CD4-positive, alpha-beta T cell treated with Interleukin-2 at 100 ng/mL for 4 hours (primary cell): Measurements from ENCODE around the gene MKNK1.
A peak's percentile ranks its signal among the peaks of the same experiment; 100 is the strongest.

ENCODE experiments used
- DNase-seq: peaks from one replicate; pipeline ENCODE4 v3.0.0-alpha.2; 2020; ENCODE audit warnings: low spot score

The MKNK1 gene

GRCh38 chr1:46618754-46619415, 14.8 kb upstream of the MKNK1 start:
- DNase-seq: no peak

GRCh38 chr1:46617833-46618232, 13.8 kb upstream of the MKNK1 start:
- DNase-seq: no peak

DNA sequence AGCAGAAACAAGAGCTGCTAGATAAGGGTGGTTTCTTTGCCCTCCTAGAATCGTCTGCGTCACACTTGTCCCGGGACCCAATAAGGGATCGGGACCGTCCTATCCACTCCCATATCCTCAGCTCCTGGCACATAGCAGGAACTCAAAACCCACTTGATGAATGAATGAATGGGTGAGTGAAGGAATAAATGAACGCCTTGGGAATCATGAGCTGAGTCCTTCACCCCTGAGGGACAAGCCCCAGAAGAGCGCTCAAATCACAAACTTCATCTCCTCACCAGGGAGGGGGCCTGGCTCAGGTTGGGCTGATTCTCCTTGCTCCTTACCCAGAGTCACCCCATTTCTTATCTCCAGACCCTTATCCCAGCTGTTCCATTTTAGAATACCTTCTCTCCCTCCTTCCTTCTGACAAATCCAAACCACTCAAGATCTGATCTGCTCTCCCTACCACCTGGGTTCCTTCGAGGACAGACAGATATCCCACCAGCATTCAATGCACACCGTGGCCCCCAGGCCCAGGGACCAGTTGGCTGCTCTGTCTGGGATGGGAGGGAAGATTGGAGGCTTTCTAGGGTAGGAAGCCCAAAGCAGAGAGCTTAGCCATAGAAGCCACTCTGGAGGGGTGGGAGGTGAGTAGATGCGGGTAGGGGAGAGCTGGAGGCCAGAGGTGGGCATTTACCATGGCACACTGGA, 13.2 kb upstream of the MKNK1 start:
- DNase-seq: no peak

GRCh38 chr1:46616277-46617107, 12.4 kb upstream of the MKNK1 start, which contains the start of gene MOB3C:
Gene MOB3C (minus strand): TSS chr1:46616811. CDS start chr1:46613321, 3,490 bp downstream.
- DNase-seq: peak; percentile 66

DNA sequence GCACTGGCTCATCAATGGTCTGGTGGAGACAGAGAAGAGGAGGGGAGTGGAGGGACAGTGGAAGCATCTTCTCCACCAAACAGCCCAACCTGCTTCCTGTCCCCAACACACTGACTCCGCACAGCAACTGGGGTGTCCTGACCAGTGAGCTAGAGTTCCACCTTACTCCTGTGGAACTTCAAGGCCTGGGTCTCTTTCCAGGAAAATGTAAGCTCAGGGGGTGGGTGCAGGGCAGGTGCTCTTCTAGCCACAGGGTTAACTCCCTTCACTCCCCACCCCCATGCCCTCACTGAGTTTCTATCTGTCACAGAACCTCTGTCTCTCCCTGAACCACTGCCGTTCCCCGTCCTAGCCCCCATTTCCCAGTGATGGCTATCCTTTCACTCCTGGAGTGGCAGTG, 11.7 kb upstream of the MKNK1 start:
- DNase-seq: no peak

DNA sequence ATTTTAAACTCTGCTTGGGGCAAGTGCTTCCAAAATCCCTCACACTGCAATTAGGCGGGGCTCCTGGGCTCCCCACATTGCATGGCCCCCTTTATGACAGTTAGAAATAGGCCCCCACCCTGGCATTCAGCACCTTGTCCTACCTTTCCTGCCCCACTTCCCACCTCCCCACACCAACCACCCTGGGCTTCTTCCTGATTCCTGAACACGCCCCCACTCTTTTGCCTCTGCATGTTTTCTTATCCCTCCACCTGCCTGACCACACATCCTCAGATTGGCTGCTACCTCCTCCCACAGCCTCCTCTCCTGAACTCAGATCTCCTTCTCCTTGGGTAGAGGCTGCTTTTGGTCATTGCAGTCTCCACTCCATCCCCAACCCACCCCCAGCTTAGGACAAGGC, 11.0 kb upstream of the MKNK1 start:
- DNase-seq: no peak

DNA sequence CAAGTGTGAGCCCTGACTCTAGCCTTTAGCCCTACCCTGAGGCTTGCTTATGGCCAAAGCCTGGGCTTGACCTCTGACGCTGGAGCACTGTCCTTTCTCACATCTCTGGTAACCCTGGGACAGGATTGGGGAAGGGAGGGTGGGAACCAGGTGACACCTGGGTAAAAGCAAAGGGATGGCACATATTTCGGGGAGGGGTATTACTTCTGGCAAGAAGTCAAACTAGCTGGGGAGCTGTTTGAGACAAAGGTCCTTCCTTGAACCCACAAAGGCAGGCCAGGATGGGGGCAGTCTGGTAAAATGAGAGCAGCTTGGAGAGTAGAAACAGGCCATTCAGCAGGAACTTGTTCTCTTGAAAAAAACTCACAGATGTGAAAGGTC, 10.5 kb upstream of the MKNK1 start:
- no peak for DNase-seq

DNA sequence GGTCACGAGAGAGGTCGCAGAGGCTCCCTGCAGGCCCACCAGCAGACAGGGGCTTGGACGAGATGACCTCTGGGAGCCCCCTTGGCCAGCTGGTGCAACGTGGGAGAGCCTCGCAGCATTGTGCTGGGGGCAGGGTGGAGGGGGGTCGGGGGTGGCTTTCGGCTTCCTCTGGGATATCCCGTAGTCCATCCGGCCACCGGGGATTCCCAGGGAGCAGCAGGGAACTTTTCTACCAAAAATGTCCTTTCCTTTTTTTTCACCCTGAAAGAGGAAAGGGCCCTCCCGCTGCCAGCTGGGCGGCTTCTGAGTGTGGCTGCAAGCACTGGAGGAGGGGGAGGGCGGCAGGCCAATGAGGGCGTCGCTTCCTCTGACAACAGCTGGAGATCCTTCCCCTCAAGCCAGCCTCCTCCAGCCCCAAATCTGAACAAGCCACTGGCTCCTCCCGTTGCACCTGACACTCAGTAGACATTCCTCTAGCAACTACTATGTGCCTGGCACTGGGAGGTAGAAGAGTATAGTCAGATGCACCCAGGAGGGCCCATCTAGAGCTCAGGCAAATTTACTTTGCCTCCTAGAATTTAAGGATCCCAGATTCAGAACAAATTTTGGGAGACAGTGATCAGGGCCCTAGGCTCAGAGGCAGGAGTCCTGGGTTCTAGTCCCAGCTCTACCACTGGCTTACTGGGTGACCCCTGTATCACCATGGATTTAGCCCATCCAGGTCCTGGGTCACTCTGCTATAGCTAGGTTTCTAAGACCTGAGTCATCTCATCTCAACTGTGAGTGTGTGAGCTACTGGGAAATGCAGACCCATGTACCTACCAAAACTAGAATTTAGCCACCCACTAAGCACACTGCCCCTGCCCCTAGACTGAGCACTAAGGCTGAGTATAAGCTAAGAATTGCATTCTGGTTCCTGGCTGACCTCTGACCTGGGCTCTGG, 9.9 kb upstream of the MKNK1 start:
- peak; percentile 14 for DNase-seq

DNA sequence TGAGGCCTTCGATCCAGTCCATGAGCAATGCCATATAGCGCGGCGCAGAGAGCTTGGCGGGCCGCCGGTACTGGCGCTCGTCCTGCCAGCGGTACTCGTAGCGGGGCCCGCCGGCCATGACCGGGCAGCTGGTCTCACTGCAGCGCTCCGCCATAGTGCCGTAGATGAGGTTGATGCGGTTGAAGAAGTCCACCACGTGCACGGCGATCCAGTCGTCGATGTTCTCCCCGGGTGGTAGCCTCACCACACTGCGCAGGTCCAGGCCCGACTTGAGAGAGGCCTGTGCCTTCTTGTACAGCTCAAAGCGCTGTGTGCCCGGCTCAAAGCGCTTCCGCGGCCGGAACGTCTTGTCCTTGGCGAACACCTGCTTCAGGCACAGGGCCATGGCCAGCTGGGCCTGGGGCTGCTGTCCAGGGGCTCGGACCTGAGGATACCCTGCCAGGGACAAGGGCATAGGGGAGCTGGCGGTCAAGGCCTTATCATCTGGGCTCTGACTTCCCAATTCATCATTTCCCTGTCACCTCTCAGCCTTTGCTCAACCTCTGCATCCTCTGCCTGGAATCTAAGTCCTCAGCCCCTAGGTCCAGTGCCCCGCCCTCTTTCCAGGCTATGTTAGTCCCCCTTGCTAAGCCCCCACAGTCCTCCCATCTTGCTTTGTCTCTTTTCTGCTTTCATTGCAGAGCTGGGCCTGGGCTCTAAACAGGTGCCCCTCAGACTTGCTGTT, 9.0 kb upstream of the MKNK1 start:
- no peak for DNase-seq

DNA sequence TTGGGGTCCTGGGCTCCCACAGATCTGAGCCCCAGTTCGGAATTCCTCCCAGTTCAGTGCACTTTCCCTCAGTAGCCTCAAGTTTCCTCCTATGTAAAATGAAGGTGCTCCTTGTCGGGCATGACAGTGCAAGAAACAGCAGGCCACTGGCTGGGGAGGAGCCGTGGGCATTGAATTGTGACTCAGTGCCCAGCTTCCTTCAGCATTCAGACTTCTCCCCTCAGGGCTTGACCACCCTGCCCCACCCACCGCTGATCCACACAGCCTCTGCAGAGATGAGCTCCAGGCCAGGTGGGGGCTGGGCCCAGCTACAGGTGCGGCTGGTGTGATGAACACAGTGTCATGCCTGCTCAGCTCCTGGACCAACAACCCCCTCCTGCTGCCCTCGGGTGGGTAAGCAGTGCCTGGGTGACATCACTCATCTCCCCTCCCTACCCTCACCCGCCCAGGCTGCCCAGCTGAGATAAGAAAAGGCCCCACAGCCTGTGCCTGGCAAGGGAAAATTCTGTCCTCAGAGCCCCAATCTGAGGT, 7.7 kb upstream of the MKNK1 start:
- DNase-seq: no peak

GRCh38 chr1:46607345-46608130, 3.5 kb upstream of the MKNK1 start:
- DNase-seq: no peak

GRCh38 chr1:46606255-46606965, 2.3 kb upstream of the MKNK1 start:
- no peak for DNase-seq

- peak; percentile 35 for DNase-seq
Measured at GRCh38 chr1:46605232-46605631, 1.2 kb upstream of the MKNK1 start.

DNA sequence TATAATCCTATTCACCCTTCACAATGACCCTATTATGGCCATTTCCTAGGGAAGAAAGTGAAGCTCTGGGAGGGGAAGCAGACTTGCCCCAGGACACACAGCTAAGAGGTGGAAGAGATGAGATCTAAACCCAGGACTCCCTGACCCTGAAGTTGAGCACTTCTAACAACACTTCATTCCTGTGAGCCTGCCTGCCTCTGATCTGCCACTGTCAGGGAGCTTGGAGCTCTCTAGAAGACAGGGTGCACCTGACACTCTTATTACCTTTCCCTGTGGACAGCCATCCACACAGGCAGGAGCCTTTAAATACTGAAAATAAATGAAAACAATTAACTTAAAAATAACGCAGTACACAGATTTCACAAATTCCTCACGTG, 599 bp downstream of the MKNK1 start:
- no peak for DNase-seq

DNA sequence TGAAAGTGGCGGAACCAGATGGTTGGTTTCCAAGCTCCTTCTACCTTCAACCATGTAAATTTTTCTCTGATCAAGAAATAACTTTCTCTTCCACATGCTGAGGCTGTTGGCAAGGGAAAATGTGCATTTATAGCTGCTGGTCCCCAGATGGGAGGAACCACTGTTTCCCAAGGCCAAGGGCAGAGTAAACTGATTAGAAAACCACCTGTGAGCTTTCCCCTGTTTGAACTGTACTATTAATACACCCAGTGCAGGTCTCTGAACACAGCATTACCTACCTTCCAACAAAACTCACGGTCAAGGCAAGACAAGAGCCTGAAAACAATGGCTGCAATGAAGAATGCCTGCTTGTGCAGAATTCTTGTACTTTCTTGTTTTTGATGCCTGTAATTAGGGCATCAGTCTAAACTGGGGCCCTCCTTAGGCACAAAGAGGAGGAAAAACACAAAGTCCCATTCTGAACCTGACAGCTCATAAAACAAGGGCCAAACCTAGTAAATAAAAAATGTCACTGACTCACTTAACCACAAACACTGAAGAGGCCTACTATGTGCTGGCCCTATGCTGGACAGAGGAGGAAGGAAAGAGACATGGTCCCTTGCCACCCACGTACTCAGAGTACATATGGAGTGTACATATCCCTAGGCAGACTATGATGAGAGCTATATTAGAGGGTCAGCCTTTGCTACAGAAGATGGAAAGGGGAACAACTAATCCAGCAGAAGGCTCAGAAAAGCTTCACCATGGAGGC, 2.6 kb downstream of the MKNK1 start:
- DNase-seq: no peak

DNA sequence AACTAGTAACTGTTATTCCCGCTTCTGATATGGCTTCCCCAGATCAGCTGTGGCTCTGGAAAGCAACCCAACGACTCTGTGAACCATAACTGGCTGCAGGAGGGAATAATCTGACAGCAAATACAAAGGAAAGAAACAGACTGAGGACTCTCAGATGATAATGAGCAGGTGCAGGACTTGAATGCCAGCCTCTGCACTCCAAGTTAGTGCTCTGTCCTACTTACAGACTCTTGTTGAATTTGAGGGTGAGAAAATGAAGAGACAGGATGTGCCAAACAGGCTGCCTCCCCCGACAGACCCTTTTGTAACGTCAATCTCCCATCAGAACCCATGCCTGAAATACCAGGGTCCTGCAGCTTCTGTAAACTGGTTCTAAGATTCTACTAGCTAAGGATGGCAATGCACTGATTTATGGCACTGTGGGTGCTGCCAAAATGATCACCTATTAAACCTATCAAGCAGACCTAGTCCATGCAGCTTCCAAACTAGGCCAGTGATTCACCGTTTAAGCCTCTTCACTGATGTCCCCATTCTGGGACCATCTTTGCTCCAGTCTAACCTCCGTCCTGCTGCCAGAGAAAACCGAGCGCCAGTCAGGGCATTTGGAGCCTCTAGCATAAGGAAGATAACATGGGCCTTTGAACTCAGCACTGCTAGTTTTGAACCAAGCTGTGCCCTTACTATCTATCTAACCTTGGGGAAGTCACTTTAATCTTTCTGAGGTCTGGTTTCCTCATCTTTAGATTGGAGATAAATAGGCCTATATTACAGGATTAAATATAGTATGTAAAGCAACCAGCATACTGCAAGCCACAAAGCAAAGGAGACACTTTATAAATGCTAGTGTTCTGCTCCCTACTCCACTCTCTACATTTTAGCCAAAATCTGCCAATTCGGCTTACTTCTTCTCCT, 4.8 kb downstream of the MKNK1 start:
- no peak for DNase-seq

DNA sequence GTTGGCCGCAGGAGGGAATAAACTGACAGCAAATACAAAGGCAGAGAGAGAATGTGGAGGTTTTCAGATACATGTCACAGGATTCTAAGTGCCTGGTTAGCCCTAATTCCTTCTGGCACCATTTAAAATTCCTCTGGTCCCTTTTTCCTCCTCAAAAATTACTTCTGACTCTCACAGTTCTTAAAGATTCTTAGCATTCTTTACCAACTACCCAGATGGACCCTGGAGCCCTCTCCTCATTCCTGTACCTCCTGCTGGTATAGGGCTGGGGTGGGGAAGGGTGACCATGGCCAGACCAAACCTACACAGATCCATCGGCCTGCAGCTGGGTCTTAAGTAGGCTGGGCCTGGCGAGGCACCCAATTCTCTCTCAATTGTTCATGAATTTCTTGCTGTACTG, 7.2 kb downstream of the MKNK1 start:
- no peak for DNase-seq

DNA sequence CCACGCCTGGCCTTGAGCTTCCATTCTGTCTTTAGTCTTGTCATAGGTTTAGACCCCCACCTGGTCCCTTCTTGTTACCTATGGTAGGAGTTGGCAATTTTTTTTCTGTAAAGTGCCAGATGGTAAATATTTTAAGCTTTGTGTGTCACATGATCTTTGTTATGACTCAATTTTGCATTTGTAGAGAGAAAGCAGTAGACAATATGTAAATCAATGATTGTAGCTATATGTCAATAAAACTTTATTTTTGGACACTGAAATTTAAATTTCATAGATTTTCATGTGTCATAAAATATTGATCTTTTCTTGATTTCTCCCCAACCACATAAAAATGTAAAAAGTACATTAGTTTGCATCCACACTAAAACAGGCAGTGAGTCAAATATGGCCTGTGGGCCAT, 8.0 kb downstream of the MKNK1 start:
- no peak for DNase-seq
